Activated T-helper 2 cell treated with anti-CD3 and anti-CD28 coated beads, Interferon-gamma antibody, Interleukin-2, Interleukin-4, amounts not matched to agents 10 μg/mL and 5 μg/mL and 100 μg/mL, durations not matched to agents 14 hours and 24 hours and 36 hours (primary cell): ENCODE measurements around the gene CHST15. TPM values are rescaled to one million over a fixed set of nuclear protein-coding genes. Genes with fewer than 3 reads are reported as not detected.

ENCODE experiments used
- DNase-seq: peaks from one replicate; pipeline ENCODE4 v3.0.0; 2021; ENCODE audit warnings: low spot score
- H3K27ac Mint-ChIP-seq: one replicate; pipeline ENCODE4 v1.8.0; 2021; ENCODE audit warnings: mixed read lengths
- H3K27me3 Mint-ChIP-seq: one replicate; pipeline ENCODE4 v1.8.0; 2021; ENCODE audit warnings: low read depth, mixed read lengths
- H3K36me3 Mint-ChIP-seq: one replicate; pipeline ENCODE4 v1.8.0; 2021; ENCODE audit warnings: low read depth, mixed read lengths
- H3K4me1 Mint-ChIP-seq: one replicate; pipeline ENCODE4 v1.8.0; 2021; ENCODE audit warnings: low read depth, mixed read lengths
- H3K4me3 Mint-ChIP-seq: one replicate; pipeline ENCODE4 v1.8.0; 2021; ENCODE audit warnings: low read depth, mild to moderate bottlenecking, moderate library complexity, mixed read lengths
- H3K9me3 Mint-ChIP-seq: one replicate; pipeline ENCODE4 v1.8.0; 2021; ENCODE audit warnings: mixed read lengths
- intact Hi-C: fragments of 100-400 bp; cut with micrococcal nuclease; formaldehyde crosslinking; loops from one replicate; pipeline ENCODE4 v1.15.1; 2023
- total RNA-seq: library from RNA; stranded (reverse); gene quantifications from 2 replicates; pipeline ENCODE4 v1.2.3, GENCODE V29; 2022

Gene CHST15, protein sequence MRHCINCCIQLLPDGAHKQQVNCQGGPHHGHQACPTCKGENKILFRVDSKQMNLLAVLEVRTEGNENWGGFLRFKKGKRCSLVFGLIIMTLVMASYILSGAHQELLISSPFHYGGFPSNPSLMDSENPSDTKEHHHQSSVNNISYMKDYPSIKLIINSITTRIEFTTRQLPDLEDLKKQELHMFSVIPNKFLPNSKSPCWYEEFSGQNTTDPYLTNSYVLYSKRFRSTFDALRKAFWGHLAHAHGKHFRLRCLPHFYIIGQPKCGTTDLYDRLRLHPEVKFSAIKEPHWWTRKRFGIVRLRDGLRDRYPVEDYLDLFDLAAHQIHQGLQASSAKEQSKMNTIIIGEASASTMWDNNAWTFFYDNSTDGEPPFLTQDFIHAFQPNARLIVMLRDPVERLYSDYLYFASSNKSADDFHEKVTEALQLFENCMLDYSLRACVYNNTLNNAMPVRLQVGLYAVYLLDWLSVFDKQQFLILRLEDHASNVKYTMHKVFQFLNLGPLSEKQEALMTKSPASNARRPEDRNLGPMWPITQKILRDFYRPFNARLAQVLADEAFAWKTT
- 0.07 TPM in 1 of 2 replicates, not detected in the other for total RNA-seq

DNA sequence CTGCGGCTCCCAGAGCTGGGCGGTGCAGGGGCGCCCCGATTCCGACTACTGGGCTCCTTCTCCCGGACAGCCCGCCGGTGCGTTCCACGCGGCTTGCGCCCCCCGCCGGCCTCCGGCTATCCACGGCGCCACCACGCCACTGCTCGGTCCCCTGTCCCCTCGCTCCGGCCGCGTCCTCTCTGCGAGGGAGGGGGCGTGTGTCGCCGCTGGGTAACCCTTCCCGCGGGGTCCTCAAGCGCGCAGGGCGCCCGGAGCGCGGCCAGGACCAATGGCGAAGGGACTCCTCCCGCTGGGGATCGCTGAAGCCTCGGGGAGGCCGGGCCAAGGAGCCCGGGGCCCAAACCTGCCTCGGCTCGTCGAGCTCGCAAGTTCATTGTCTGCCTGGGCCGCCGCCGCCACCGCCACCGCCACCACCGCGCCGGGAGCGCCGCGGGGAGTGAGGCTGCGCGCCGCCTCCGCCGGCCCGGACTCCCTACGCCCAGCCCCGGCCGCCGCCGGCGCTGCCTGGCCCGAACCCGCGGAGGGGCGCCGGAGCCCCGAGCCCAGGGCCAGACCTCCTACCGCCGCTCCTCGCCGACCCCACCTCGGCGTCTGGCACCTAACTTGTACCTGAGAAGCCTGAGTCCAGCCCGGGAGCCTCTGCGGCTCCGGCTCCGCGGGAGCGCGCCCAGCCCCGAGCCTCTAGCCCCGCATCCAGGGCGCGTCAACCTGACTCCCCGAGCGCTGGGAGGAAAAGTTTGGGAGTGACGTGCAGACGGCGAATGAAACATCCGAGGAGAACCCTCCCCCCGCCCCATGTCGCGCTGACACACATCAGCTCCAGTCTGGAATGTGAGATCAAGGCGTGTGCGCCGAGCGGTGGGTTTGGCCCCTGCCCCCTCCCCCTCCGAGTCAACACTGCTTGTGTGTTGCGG lies at the start of gene CHST15:
Gene CHST15, minus strand, starts transcription at position 739 of the 914 bp plus-strand sequence. CDS start 47,386 bp downstream, outside the sequence.
- H3K4me3 Mint-ChIP-seq = no peak within 1 kb of the TSS
- DNase-seq = no peak
- no peaks in the 10 kb centered on the region for H3K36me3 Mint-ChIP-seq
- H3K27ac Mint-ChIP-seq = no peak within 1 kb of the TSS
- intact Hi-C loops = loop anchor here (10.0 kb wide), 1 partner anchor 948 kb away; the partner anchor contains the start of gene HMX2
- H3K9me3 Mint-ChIP-seq = no peaks in the 10 kb centered on the region
- no peaks in the 10 kb centered on the region for H3K4me1 Mint-ChIP-seq
- peaks cover 61% of the 10 kb centered on the region for H3K27me3 Mint-ChIP-seq

DNA sequence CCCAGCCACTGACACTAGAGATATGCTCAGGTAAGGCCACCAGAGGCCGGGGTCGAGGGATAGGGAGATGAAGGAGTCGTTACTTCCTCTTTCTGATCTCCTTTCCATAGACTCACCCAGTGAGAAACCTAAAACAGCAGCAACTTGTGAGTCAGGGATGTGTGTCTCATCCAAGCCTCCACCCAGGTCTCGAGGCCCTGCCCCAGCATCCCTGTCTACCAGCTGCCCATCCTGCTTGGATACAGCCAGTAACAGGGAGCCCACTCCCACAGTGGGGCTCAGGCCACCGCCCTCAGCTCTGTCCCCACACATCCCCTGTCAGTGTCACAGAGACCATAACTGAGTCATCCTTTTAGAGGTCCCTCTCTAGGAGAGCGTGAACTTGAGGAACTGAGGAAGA lies 49.6 kb upstream of the CHST15 start:
- Mint-ChIP-seq H3K4me1 (no peaks in the 10 kb centered on the region), H3K4me3 (no peak overlapping the region), H3K27me3 (peaks cover 1% of the 10 kb centered on the region), H3K27ac (no peak overlapping the region), H3K36me3 (no peaks in the 10 kb centered on the region), H3K9me3 (no peaks in the 10 kb centered on the region)
- no peak for DNase-seq
- intact Hi-C loops = no loop called here

DNA sequence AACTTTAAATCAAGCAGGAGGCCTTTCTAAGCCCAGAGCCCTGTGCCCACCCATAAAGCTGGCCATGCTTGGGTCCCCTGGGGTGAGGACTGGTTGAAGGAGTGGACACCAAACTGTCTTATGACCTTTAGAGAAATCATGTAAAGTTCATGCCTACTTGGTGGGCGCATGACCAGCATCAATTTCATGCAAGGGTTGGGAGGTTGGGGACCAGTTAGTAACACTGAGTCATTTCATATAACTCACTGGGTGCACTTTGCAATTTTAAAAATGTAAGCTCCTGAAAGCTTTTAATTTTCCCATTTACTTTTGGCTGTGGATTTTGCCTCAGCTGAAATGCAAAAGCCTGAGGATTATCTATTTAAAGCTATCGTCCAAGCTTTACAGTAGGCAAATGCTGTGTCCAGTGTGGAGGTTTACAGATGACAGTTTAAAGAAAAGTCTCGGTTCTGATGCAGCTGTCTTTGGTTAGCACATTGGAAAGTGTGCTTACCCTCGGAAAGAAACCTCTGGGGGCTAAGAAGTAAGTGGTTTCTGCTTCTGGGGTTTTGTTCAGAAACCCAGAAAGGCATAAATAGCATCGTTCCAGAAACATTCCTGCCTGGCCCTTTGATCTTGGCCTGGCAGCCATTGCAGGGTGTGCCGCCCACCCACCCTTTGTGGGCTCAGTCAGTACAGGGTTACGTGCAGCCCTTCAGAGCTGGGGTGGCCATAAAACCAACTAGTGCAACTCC lies 48.8 kb upstream of the CHST15 start:
- no peak overlapping the region for H3K27ac Mint-ChIP-seq
- no peaks in the 10 kb centered on the region for H3K9me3 Mint-ChIP-seq
- peaks cover 6% of the 10 kb centered on the region for H3K27me3 Mint-ChIP-seq
- H3K4me3 Mint-ChIP-seq = no peak overlapping the region
- H3K36me3 Mint-ChIP-seq = no peaks in the 10 kb centered on the region
- no peaks in the 10 kb centered on the region for H3K4me1 Mint-ChIP-seq
- DNase-seq = no peak
- intact Hi-C loops = no loop called here

DNA sequence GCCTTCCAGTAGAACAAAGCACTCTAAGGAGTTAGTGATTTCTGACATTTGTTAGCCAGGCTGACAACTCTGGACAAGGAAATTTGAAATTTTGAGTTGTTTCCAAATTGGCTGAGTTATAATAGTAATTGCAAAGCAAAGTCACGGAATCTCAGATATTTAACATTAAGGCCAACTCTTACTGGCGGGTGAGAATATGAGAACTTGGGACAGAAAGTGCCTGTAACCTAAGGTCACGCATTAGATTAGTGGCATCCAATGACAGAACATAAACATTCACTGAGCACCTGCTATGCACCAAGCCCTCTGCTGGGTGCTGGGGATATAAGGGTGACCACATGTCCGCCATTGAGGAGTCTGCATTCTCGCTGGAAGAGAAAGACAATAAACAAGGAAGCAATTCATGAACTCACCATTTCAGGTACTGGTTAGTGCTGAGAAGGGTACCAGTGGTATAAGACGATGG lies 45.5 kb upstream of the CHST15 start:
- no peaks in the 10 kb centered on the region for H3K9me3 Mint-ChIP-seq
- intact Hi-C loops = no loop called here
- no peaks in the 10 kb centered on the region for H3K4me1 Mint-ChIP-seq
- no peak for DNase-seq
- H3K27ac Mint-ChIP-seq = no peak overlapping the region
- H3K4me3 Mint-ChIP-seq = no peak overlapping the region
- peaks cover 14% of the 10 kb centered on the region for H3K27me3 Mint-ChIP-seq
- no peaks in the 10 kb centered on the region for H3K36me3 Mint-ChIP-seq

DNA sequence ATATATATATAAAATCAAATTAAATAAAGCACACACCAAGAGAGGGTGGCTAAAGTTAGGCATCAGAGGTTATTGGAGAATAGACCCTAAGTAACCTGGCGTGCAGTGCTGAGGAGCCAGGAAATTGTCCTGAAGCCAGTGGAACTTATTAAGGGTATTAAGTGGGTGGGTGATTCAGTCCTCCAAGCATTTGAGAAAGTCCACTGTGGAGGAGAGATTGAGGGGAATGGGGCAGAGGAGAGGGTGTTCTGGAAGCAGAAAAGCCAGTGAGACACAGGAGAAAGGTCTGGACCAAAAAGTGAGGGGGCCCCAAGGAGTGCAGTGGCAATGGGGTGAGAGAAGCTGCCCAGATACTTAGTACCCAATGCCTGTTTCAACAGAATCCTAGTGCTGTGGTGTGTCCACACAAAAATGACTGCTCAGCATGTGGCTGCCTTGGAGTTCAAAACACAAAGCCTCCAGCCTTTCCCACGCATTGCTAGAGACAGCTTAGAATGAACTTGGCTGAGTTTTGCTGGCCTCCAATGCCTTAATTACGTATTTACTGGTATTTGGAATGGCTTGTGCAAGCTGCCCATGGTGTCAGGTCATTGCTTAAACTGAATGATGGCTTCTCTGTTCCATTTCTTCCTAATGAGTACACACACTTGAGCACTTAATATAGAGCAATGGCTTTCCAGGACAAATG lies 44.9 kb upstream of the CHST15 start:
- no peak overlapping the region for H3K4me3 Mint-ChIP-seq
- H3K9me3 Mint-ChIP-seq = no peaks in the 10 kb centered on the region
- peaks cover 14% of the 10 kb centered on the region for H3K27me3 Mint-ChIP-seq
- intact Hi-C loops = no loop called here
- no peaks in the 10 kb centered on the region for H3K4me1 Mint-ChIP-seq
- H3K27ac Mint-ChIP-seq = no peak overlapping the region
- H3K36me3 Mint-ChIP-seq = no peaks in the 10 kb centered on the region
- no peak for DNase-seq

DNA sequence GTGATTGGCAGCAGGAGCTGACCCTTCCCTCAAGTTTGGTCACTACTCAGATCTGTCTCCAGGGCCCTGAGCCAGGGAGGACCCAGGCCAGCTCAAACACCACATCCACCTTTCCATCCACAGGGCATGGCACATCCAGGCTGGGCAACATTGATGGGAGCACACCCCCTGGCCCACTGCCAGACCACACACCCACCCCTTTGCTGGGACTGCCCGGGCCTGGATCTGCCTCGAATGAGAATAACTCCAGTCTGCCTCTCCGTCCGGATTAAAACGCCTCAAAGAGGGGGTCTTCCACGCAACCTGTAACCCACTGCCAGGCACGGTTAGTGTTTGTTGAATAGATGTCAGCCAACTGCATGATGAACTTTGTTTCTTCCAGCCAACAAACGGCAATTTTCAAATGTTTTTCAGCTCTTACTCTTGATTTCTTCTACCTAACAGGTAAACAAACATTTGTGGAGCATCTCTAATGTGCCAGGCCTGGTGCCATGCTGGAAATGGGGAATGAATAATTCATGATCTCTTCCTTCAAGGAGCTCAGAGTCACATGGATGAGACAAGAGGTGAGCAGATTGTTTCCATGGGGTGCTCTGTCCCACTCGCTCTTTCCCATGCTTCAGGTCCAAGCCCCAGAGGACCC lies 41.0 kb upstream of the CHST15 start:
- Mint-ChIP-seq H3K4me1 (no peaks in the 10 kb centered on the region), H3K9me3 (no peaks in the 10 kb centered on the region), H3K27me3 (peaks cover 14% of the 10 kb centered on the region), H3K36me3 (no peaks in the 10 kb centered on the region), H3K4me3 (no peak overlapping the region), H3K27ac (no peak overlapping the region)
- DNase-seq = no peak
- intact Hi-C loops = no loop called here

DNA sequence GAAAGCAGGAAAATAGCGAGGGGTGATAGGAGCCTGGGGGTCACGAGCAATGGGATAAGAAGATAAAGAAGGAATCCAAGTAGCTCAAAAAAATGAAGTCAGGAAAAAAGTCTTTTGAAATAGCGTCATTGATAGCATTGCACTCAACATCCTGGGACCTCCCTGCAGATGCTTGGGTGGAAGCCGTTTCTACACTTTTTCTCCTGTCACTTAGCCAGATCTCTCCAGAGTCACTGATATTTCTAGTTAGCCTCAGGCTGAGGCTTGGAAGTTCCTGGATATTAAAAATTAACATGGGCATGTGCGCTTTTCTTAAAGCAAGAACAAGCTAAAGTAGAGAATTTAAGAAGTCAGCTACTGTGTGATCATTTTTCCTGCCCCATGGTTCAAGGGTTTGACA lies 39.5 kb upstream of the CHST15 start:
- Mint-ChIP-seq H3K27me3 (peaks cover 12% of the 10 kb centered on the region), H3K9me3 (no peaks in the 10 kb centered on the region), H3K36me3 (no peaks in the 10 kb centered on the region), H3K4me1 (no peaks in the 10 kb centered on the region), H3K27ac (no peak overlapping the region), H3K4me3 (no peak overlapping the region)
- intact Hi-C loops = no loop called here
- DNase-seq = no peak

DNA sequence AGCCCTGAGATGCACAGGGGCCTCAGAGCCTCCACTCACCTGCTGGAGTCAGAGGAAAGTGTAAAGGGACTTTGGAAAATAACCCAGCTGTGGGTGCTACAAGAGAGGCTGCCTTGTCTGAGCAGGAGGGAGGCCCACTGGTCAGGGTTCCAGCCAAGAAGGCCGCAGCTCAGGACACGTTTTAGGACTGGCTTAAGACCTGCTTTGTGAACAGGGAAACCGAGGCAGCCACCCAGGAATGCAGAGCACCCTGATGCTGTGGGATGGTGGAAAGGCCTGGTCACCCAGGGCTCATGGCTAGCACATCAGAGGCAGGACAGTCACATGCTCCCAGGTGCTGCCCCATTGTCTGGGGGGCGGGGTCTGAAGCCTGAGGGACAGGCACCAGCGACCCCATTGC lies 38.9 kb upstream of the CHST15 start:
- Mint-ChIP-seq H3K27me3 (peaks cover 9% of the 10 kb centered on the region), H3K36me3 (no peaks in the 10 kb centered on the region), H3K27ac (no peak overlapping the region), H3K9me3 (no peaks in the 10 kb centered on the region), H3K4me1 (no peaks in the 10 kb centered on the region), H3K4me3 (no peak overlapping the region)
- intact Hi-C loops = no loop called here
- no peak for DNase-seq

DNA sequence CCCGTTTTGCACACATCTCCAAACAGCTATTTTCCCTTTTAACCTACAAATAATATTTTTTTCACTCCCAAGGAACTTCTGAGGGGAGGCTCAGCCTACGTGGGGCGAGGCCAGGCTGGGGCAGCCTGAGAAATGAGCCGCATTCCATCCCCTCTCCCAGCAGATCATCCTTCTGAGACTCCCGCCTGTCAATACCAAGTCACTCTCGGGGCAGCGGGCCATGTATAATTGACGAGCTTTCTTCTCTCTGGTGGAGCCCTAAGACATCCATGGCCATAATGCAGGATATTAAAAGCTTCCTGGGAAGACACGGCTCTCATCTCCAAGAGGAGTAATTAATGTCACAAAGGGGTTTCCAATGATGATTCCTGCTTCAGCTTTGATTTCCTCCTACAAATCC lies 37.8 kb upstream of the CHST15 start:
- peaks cover 6% of the 10 kb centered on the region for H3K27me3 Mint-ChIP-seq
- H3K4me1 Mint-ChIP-seq = no peaks in the 10 kb centered on the region
- no peak overlapping the region for H3K27ac Mint-ChIP-seq
- H3K36me3 Mint-ChIP-seq = no peaks in the 10 kb centered on the region
- no peak overlapping the region for H3K4me3 Mint-ChIP-seq
- no peaks in the 10 kb centered on the region for H3K9me3 Mint-ChIP-seq
- DNase-seq = no peak
- intact Hi-C loops = no loop called here

DNA sequence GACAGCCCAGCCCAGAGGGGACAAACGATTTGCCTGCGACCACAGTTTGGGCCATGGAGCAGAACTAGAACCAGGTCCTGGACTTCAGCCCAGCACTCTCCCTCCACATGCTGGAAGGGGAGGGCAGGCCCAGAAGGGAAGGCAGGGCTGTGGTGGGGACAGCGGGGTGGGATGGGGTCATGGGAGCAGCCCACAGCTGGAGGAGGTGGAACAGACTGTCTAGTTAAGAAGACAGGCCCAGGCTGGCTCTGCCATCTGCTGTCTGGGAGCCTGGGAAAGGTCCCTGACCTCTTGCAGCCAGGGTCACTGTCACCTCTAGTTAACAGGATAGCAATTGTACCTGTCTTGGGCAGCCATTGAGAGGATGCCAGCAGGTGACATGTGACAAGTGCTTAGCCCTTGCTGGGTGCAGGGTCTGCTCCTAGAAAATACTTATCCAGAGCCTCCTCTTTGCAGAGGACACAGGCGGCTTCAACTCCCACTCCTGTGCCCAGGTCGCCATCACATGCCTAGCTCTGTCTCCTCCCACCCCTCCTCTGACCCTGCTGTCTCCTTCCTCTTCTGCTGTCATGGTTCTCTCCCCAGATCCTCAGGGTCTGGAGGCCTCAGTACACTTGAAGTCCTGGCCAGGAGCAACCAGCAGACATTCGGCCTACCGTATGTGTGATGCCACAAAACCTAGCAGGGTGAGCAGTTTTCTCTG lies 37.0 kb upstream of the CHST15 start:
- no peak for DNase-seq
- Mint-ChIP-seq H3K9me3 (no peaks in the 10 kb centered on the region), H3K27ac (no peak overlapping the region), H3K36me3 (no peaks in the 10 kb centered on the region), H3K4me1 (no peaks in the 10 kb centered on the region), H3K4me3 (no peak overlapping the region), H3K27me3 (peaks cover 6% of the 10 kb centered on the region)
- intact Hi-C loops = no loop called here

DNA sequence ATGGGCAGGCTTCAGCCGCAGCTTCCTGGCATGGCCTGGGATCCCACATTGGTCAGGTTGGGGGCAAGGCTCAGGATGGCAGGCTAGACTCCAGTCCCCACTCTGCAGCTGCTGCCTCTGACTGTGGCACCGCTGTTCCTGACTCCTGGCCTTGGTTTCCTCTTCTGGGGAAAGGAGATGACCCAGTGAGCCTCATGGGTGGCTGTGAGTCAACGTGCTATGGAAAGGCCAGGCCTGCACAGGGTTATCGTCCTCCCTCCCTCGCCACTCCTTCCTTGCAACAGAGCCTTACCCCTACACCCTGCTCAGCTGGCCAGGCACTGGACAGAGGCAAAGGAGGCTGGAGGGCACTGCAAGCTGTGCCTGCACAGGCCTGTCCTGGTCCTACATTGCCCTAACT lies 36.1 kb upstream of the CHST15 start:
- no peaks in the 10 kb centered on the region for H3K36me3 Mint-ChIP-seq
- H3K9me3 Mint-ChIP-seq = no peaks in the 10 kb centered on the region
- DNase-seq = no peak
- H3K27me3 Mint-ChIP-seq = peaks cover 2% of the 10 kb centered on the region
- H3K4me1 Mint-ChIP-seq = no peaks in the 10 kb centered on the region
- H3K4me3 Mint-ChIP-seq = no peak overlapping the region
- intact Hi-C loops = no loop called here
- H3K27ac Mint-ChIP-seq = no peak overlapping the region
